OCI-LY1 (cell line): ENCODE measurements around the gene PBX1.

Source experiments
- CTCF ChIP-seq: fragments of 200-600 bp; sonication (generic), shearing (Covaris generic); IDR thresholded peaks from 2 replicates; pipeline ENCODE4 v1.5.1; 2017; ENCODE audit warnings: mild to moderate bottlenecking, antibody characterized with exemption, low read length, moderate library complexity, mixed read lengths
- EZH2 ChIP-seq: fragments of 200-600 bp; sonication (generic), shearing (Covaris generic); IDR thresholded peaks from 2 replicates; pipeline ENCODE4 v1.8.0; 2017; ENCODE audit warnings: borderline replicate concordance, mixed run types, mild to moderate bottlenecking, antibody characterized with exemption, low read length, moderate library complexity, mixed read lengths

- no peak for TF ChIP-seq CTCF
- no peak for TF ChIP-seq EZH2
Measured at GRCh38 chr1:164813776-164814175, 254.8 kb downstream of the PBX1 start.
